Dedifferentiated amniotic fluid mesenchymal stem cell (primary cell): ENCODE results near the gene CISTR.
"Not testable (repeated sequence)": the region's sequence is repeated elsewhere in the genome, so short reads cannot be mapped to it uniquely, and the experiment has no call there.

Source experiments
- DNase-seq: peaks from one replicate; pipeline ENCODE4 v3.0.0-alpha.2; 2016; ENCODE audit errors: extremely low spot score

CISTR gene

GRCh38 chr12:53762793-53763192, 11.0 kb upstream of the CISTR start:
- DNase-seq = not testable (repeated sequence)

GRCh38 chr12:53761306-53761705, 9.5 kb upstream of the CISTR start:
- no peak for DNase-seq

- DNase-seq = no peak
Measured at GRCh38 chr12:53759261-53759660, 7.5 kb upstream of the CISTR start.

- DNase-seq = no peak
Measured at GRCh38 chr12:53758730-53759103, 6.9 kb upstream of the CISTR start.

GRCh38 chr12:53758081-53758729, 6.4 kb upstream of the CISTR start:
- no peak for DNase-seq

GRCh38 chr12:53757101-53757770, 5.5 kb upstream of the CISTR start:
- no peak for DNase-seq

- DNase-seq = no peak
Measured at GRCh38 chr12:53756300-53757100, 4.7 kb upstream of the CISTR start.

GRCh38 chr12:53755893-53756292, 4.1 kb upstream of the CISTR start:
- DNase-seq = no peak

GRCh38 chr12:53755451-53755891, 3.7 kb upstream of the CISTR start:
- DNase-seq = no peak

GRCh38 chr12:53754633-53755264, 3.0 kb upstream of the CISTR start:
- peak; percentile 20 for DNase-seq

- DNase-seq = no peak
Measured at GRCh38 chr12:53754188-53754585, 2.4 kb upstream of the CISTR start.

GRCh38 chr12:53752621-53753020, 842 bp upstream of the CISTR start:
- DNase-seq = no peak

GRCh38 chr12:53752192-53752601, 418 bp upstream of the CISTR start:
- DNase-seq = no peak

GRCh38 chr12:53750812-53751335, 905 bp downstream of the CISTR start:
- no peak for DNase-seq

- no peak for DNase-seq
Measured at GRCh38 chr12:53749986-53750811, 1.6 kb downstream of the CISTR start.

- no peak for DNase-seq
Measured at GRCh38 chr12:53748072-53748840, 3.5 kb downstream of the CISTR start.

GRCh38 chr12:53747095-53747494, 4.7 kb downstream of the CISTR start:
- DNase-seq = no peak

GRCh38 chr12:53746592-53747092, 5.1 kb downstream of the CISTR start:
- DNase-seq = peak; percentile 91

GRCh38 chr12:53744751-53745150, 7.0 kb downstream of the CISTR start:
- DNase-seq = no peak

GRCh38 chr12:53744130-53744441, 7.7 kb downstream of the CISTR start:
- no peak for DNase-seq
